Measurements from ENCODE around the gene ALKBH3.

ALKBH3 gene

GRCh38 chr11:43934601-43935423 is 54.2 kb downstream of the ALKBH3 start:
- no peak overlapping the region for H3K9ac ChIP-seq (ENCODE audit: insufficient read length)
- DNase-seq (ENCODE audit: low read depth, low spot score) = no peak
- no peak overlapping the region for H3K4me3 ChIP-seq
- no peak for TF ChIP-seq EZH2 (IDR thresholded peaks at IDR 0.05)
- TF ChIP-seq FOXP2 (optimal IDR thresholded peaks at IDR 0.05; ENCODE audit: control extremely low read depth, extremely low read length, insufficient read depth) = no peak
- TF ChIP-seq POLR2AphosphoS5 (IDR thresholded peaks at IDR 0.05; ENCODE audit: borderline replicate concordance, low read depth, low read length) = no peak
- no peaks in the 10 kb centered on the region for H3K36me3 ChIP-seq (ENCODE audit: insufficient read depth, low read length)
- no peak overlapping the region for H3K27ac ChIP-seq
- no peaks in the 10 kb centered on the region for H3K9me3 ChIP-seq (ENCODE audit: low read depth, low read length)

- H3K4me3 ChIP-seq = no peak overlapping the region
- TF ChIP-seq POLR2AphosphoS5 (IDR thresholded peaks at IDR 0.05; ENCODE audit: borderline replicate concordance, low read depth, low read length) (no peak), FOXP2 (optimal IDR thresholded peaks at IDR 0.05; ENCODE audit: control extremely low read depth, extremely low read length, insufficient read depth) (no peak), EZH2 (IDR thresholded peaks at IDR 0.05) (no peak)
- H3K27ac ChIP-seq = no peak overlapping the region
- H3K36me3 ChIP-seq (ENCODE audit: insufficient read depth, low read length) = no peaks in the 10 kb centered on the region
- DNase-seq (ENCODE audit: low read depth, low spot score) = no peak
- no peaks in the 10 kb centered on the region for H3K9me3 ChIP-seq (ENCODE audit: low read depth, low read length)
- H3K9ac ChIP-seq (ENCODE audit: insufficient read length) = no peak overlapping the region
Observed at GRCh38 chr11:43935424-43935979, 54.9 kb downstream of the ALKBH3 start.

GRCh38 chr11:43936076-43936475 is 55.4 kb downstream of the ALKBH3 start:
- no peak overlapping the region for H3K9ac ChIP-seq (ENCODE audit: insufficient read length)
- TF ChIP-seq EZH2 (IDR thresholded peaks at IDR 0.05) = no peak
- no peak for TF ChIP-seq FOXP2 (optimal IDR thresholded peaks at IDR 0.05; ENCODE audit: control extremely low read depth, extremely low read length, insufficient read depth)
- TF ChIP-seq POLR2AphosphoS5 (IDR thresholded peaks at IDR 0.05; ENCODE audit: borderline replicate concordance, low read depth, low read length) = no peak
- DNase-seq (ENCODE audit: low read depth, low spot score) = no peak

GRCh38 chr11:43937434-43938411 is 57.1 kb downstream of the ALKBH3 start:
- TF ChIP-seq FOXP2 (optimal IDR thresholded peaks at IDR 0.05; ENCODE audit: control extremely low read depth, extremely low read length, insufficient read depth) = no peak
- no peak for TF ChIP-seq EZH2 (IDR thresholded peaks at IDR 0.05)
- no peak for TF ChIP-seq POLR2AphosphoS5 (IDR thresholded peaks at IDR 0.05; ENCODE audit: borderline replicate concordance, low read depth, low read length)
- Histone ChIP-seq H3K4me3 (no peak overlapping the region), H3K9me3 (ENCODE audit: low read depth, low read length) (no peaks in the 10 kb centered on the region), H3K27ac (no peak overlapping the region), H3K36me3 (ENCODE audit: insufficient read depth, low read length) (no peaks in the 10 kb centered on the region), H3K9ac (ENCODE audit: insufficient read length) (no peak overlapping the region)
- DNase-seq (ENCODE audit: low read depth, low spot score) = no peak

More at GRCh38 chr11:43936076-43936475, 55.4 kb downstream of the ALKBH3 start:
- H3K36me3 ChIP-seq (ENCODE audit: insufficient read depth, low read length) = no peaks in the 10 kb centered on the region
- H3K9me3 ChIP-seq (ENCODE audit: low read depth, low read length) = no peaks in the 10 kb centered on the region
- no peak overlapping the region for H3K27ac ChIP-seq
- no peak overlapping the region for H3K4me3 ChIP-seq

- no peaks in the 10 kb centered on the region for H3K9me3 ChIP-seq (ENCODE audit: low read depth, low read length)
- no peak overlapping the region for H3K27ac ChIP-seq
- peak; percentile 2 for DNase-seq (ENCODE audit: low read depth, low spot score)
- no peak overlapping the region for H3K9ac ChIP-seq (ENCODE audit: insufficient read length)
- no peak for TF ChIP-seq EZH2 (IDR thresholded peaks at IDR 0.05)
- TF ChIP-seq POLR2AphosphoS5 (IDR thresholded peaks at IDR 0.05; ENCODE audit: borderline replicate concordance, low read depth, low read length) = no peak
- no peak for TF ChIP-seq FOXP2 (optimal IDR thresholded peaks at IDR 0.05; ENCODE audit: control extremely low read depth, extremely low read length, insufficient read depth)
- peak overlapping the region; percentile 77 for H3K4me3 ChIP-seq
- no peaks in the 10 kb centered on the region for H3K36me3 ChIP-seq (ENCODE audit: insufficient read depth, low read length)
Observed at GRCh38 chr11:43941257-43941994, 60.8 kb downstream of the ALKBH3 start.

- Histone ChIP-seq H3K27ac (no peak overlapping the region), H3K9me3 (ENCODE audit: low read depth, low read length) (no peaks in the 10 kb centered on the region), H3K4me3 (peak overlapping the region; percentile 83), H3K9ac (ENCODE audit: insufficient read length) (no peak overlapping the region), H3K36me3 (ENCODE audit: insufficient read depth, low read length) (no peaks in the 10 kb centered on the region)
- TF ChIP-seq POLR2AphosphoS5 (IDR thresholded peaks at IDR 0.05; ENCODE audit: borderline replicate concordance, low read depth, low read length) (no peak), FOXP2 (optimal IDR thresholded peaks at IDR 0.05; ENCODE audit: control extremely low read depth, extremely low read length, insufficient read depth) (no peak), EZH2 (IDR thresholded peaks at IDR 0.05) (no peak)
- no peak for DNase-seq (ENCODE audit: low read depth, low spot score)
Observed at GRCh38 chr11:43942662-43943371, 62.2 kb downstream of the ALKBH3 start.

- Histone ChIP-seq H3K27ac (no peak overlapping the region), H3K9ac (ENCODE audit: insufficient read length) (no peak overlapping the region), H3K36me3 (ENCODE audit: insufficient read depth, low read length) (no peaks in the 10 kb centered on the region), H3K4me3 (peak overlapping the region; percentile 83), H3K9me3 (ENCODE audit: low read depth, low read length) (no peaks in the 10 kb centered on the region)
- TF ChIP-seq EZH2 (IDR thresholded peaks at IDR 0.05) = peak; percentile 93
- TF ChIP-seq FOXP2 (optimal IDR thresholded peaks at IDR 0.05; ENCODE audit: control extremely low read depth, extremely low read length, insufficient read depth) = no peak
- DNase-seq (ENCODE audit: low read depth, low spot score) = no peak
Observed at GRCh38 chr11:43943372-43943930, 62.8 kb downstream of the ALKBH3 start.

Measured in SK-N-MC (cell line).